ENCODE results near the gene IRF2BP2. TPM values are rescaled to one million over a fixed set of nuclear protein-coding genes. Genes with fewer than 3 reads are reported as not detected.

The IRF2BP2 gene
- total and polyA plus RNA-seq, 10 of the 15 experiments (the other 5 are each of a cell fraction or from before 2014, with no cell fraction given) = 7.5 to 114 (median 52.3) TPM

DNA sequence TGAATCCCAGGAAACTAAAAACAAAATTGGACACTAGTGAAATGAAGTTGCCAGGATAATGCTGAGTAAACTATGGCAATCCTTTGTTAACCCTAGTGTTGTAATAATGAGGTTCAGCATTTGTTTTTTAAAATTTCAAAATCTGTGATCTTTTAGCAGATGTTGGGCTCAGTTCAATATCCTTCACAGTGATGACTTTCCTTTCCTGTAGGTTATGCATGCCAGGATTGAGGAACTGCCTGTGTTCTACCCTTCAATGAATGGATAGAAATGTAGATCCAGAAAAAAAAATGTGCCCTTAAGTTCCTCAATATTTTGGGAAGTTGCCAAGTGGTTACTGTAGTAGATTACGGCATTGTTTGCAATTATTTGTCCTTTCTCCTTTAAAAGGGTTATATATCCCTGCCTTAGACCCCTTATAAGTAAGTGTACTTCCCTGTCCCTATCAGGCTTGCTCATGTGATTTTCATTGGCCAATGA is 35.5 kb upstream of the IRF2BP2 start:
- SMC1A ChIA-PET (ENCODE audit: uncharacterized antibody, unreplicated experiment) = interaction anchor here (1.1 to 1.3 kb wide), 4 partner anchors 12 to 79 kb away, joined by 3 to 8 read pairs (median 4); no protein-coding TSS in a partner anchor
- in situ Hi-C loops (cut with MboI) = no loop called here
- BruUV-seq (replicated peaks) = no TSS peak

More for the DNA sequence above, 35.5 kb upstream of the IRF2BP2 start:
- Histone ChIP-seq H3K79me2 (ENCODE audit: control insufficient read depth, insufficient read depth, low read length) (no peaks in the 10 kb centered on the region), H2AFZ (ENCODE audit: control insufficient read depth, low read depth, low read length) (no peak overlapping the region), H3K27ac (ENCODE audit: control insufficient read depth, insufficient read depth) (no peak overlapping the region), H3K4me3 (no peak overlapping the region), H3K36me3 (ENCODE audit: control insufficient read depth in 2 of 2, insufficient read depth in 2 of 2, low read length in 1 of 2) (no peaks in the 10 kb centered on the region), H3K4me2 (ENCODE audit: control insufficient read depth, insufficient read depth) (no peak overlapping the region), H3K9ac (ENCODE audit: control insufficient read depth, insufficient read depth, low read length) (no peak overlapping the region), H3K9me3 (replicated peaks; ENCODE audit: control insufficient read depth, insufficient read depth, low read length) (peaks cover 2% of the 10 kb centered on the region; the same call in 2 of the 3 replicates), H4K20me1 (ENCODE audit: control insufficient read depth, insufficient read depth) (no peaks in the 10 kb centered on the region), H3K4me1 (ENCODE audit: control insufficient read depth, insufficient read depth, low read length) (no peaks in the 10 kb centered on the region), H3K27me3 (replicated peaks in 1 of 2; ENCODE audit: control insufficient read depth in 2 of 2, insufficient read depth in 2 of 2, low read length in 1 of 2) (no peaks in the 10 kb centered on the region)
- ATAC-seq (no peak), DNase-seq (ENCODE audit: low read depth, low spot score) (no peak), FAIRE-seq (no peak)
- RAD21 ChIA-PET (ENCODE audit: unreplicated experiment) = interaction anchor here (1.3 kb wide), 1 partner anchor 145 kb away, joined by 3 read pairs; no protein-coding TSS in a partner anchor
- POLR2A ChIA-PET = interaction anchor here (1.0 kb wide), 1 partner anchor 13 kb away, joined by 3 read pairs; no protein-coding TSS in a partner anchor
- CTCF ChIA-PET = interaction anchor here (0.9 to 1.9 kb wide), 2 partner anchors 12 to 200 kb away, joined by 4 to 6 read pairs; no protein-coding TSS in a partner anchor
- 39% methylated on average over 1 of the region's 1 CpG for WGBS (ENCODE audit: insufficient coverage, insufficient replicate concordance, low lambda C conversion rate, missing lambda C conversion rate)
- intact Hi-C loops (cut with micrococcal nuclease; ENCODE audit: unreplicated experiment) = no loop called here
- TF ChIP-seq, protein P1, sequence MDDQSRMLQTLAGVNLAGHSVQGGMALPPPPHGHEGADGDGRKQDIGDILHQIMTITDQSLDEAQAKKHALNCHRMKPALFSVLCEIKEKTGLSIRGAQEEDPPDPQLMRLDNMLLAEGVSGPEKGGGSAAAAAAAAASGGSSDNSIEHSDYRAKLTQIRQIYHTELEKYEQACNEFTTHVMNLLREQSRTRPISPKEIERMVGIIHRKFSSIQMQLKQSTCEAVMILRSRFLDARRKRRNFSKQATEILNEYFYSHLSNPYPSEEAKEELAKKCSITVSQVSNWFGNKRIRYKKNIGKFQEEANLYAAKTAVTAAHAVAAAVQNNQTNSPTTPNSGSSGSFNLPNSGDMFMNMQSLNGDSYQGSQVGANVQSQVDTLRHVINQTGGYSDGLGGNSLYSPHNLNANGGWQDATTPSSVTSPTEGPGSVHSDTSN (IDR thresholded peaks at IDR 0.05; ENCODE audit: insufficient replicate concordance, low read depth, low read length) = no peak
- TF ChIP-seq SIX5 (IDR thresholded peaks at IDR 0.05; ENCODE audit: low read depth, low read length, severe bottlenecking) = no peak
- no peak for TF ChIP-seq CREM (IDR thresholded peaks at IDR 0.05; ENCODE audit: low read depth)
- TF ChIP-seq TCF7 (IDR thresholded peaks at IDR 0.05; ENCODE audit: borderline replicate concordance) = no peak
- TF ChIP-seq, protein P2, sequence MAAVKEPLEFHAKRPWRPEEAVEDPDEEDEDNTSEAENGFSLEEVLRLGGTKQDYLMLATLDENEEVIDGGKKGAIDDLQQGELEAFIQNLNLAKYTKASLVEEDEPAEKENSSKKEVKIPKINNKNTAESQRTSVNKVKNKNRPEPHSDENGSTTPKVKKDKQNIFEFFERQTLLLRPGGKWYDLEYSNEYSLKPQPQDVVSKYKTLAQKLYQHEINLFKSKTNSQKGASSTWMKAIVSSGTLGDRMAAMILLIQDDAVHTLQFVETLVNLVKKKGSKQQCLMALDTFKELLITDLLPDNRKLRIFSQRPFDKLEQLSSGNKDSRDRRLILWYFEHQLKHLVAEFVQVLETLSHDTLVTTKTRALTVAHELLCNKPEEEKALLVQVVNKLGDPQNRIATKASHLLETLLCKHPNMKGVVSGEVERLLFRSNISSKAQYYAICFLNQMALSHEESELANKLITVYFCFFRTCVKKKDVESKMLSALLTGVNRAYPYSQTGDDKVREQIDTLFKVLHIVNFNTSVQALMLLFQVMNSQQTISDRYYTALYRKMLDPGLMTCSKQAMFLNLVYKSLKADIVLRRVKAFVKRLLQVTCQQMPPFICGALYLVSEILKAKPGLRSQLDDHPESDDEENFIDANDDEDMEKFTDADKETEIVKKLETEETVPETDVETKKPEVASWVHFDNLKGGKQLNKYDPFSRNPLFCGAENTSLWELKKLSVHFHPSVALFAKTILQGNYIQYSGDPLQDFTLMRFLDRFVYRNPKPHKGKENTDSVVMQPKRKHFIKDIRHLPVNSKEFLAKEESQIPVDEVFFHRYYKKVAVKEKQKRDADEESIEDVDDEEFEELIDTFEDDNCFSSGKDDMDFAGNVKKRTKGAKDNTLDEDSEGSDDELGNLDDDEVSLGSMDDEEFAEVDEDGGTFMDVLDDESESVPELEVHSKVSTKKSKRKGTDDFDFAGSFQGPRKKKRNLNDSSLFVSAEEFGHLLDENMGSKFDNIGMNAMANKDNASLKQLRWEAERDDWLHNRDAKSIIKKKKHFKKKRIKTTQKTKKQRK (IDR thresholded peaks at IDR 0.05; ENCODE audit: low read depth, low read length) = no peak
